ENCODE data around the gene FNDC3B.

GRCh38 chr3:172104471-172105072 is 65.2 kb downstream of the FNDC3B start:
- TF ChIP-seq CTCF (IDR thresholded peaks at IDR 0.05), result no peak
- no peak for TF ChIP-seq EZH2 (IDR thresholded peaks at IDR 0.05; ENCODE audit: borderline replicate concordance, insufficient read depth, low read depth, low read length, poor library complexity, severe bottlenecking)

Data from B cell (primary cell).